ENCODE results near the gene TLR8.
A peak's percentile ranks its signal among the peaks of the same experiment; 100 is the strongest.
"Not testable (repeated sequence)": the region's sequence is repeated elsewhere in the genome, so short reads cannot be mapped to it uniquely, and the experiment has no call there.

Gene TLR8

DNA sequence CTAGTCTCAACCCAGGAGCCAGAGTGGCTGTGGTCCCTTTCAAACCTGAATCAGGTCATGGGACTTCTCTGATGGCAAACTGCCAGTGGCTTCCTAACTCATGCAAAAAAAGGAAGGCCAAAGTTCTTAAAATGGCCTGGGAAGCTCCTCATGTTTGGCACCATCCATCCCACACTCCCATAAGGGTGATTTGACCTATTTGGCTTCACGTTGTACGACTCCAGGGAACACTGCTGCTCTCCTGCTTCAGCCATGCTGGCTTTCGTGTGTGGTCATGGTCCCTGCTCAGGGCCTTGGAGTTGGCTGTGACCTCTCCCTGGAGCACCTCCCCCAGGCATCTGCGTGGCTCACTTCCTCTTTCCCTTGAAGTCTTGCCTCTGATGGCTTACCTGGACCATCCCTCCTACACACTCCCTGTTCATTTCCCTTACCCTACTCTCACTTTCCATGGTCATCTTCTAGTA, 55.7 kb downstream of the TLR8 start:
- no peaks in the 10 kb centered on the region for H3K79me2 ChIP-seq (ENCODE audit: control insufficient read depth, low read length)
- H3K4me3 ChIP-seq (ENCODE audit: low read length): 0 out of 2 replicates have a peak overlapping the region, but pooled peaks have one; percentile 15
- peaks cover 12% of the 10 kb centered on the region for H3F3A ChIP-seq (ENCODE audit: control insufficient read depth, insufficient read depth)
- H3K4me2 ChIP-seq (ENCODE audit: low read length): peak overlapping the region; percentile 56
- H3K27ac ChIP-seq (ENCODE audit: low read depth, low read length): peak overlapping the region; percentile 26; the same call in 1 of the 2 replicates
- H3K36me3 ChIP-seq (ENCODE audit: control insufficient read depth, low read length): no peaks in the 10 kb centered on the region
- no peaks in the 10 kb centered on the region for H4K20me1 ChIP-seq (ENCODE audit: control insufficient read depth, insufficient read depth, low read depth, low read length)
- no peaks in the 10 kb centered on the region for H3K27me3 ChIP-seq (ENCODE audit: control insufficient read depth, low read length)
- H3K9me3 ChIP-seq (ENCODE audit: control insufficient read depth, insufficient read depth, low read length): no peaks in the 10 kb centered on the region
- no peaks in the 10 kb centered on the region for H3K9me2 ChIP-seq (replicated peaks; ENCODE audit: control insufficient read depth, low read length)
- TF ChIP-seq EZH2phosphoT487 (IDR thresholded peaks at IDR 0.05; ENCODE audit: borderline replicate concordance, low read length): no peak
- TF ChIP-seq, protein P1, sequence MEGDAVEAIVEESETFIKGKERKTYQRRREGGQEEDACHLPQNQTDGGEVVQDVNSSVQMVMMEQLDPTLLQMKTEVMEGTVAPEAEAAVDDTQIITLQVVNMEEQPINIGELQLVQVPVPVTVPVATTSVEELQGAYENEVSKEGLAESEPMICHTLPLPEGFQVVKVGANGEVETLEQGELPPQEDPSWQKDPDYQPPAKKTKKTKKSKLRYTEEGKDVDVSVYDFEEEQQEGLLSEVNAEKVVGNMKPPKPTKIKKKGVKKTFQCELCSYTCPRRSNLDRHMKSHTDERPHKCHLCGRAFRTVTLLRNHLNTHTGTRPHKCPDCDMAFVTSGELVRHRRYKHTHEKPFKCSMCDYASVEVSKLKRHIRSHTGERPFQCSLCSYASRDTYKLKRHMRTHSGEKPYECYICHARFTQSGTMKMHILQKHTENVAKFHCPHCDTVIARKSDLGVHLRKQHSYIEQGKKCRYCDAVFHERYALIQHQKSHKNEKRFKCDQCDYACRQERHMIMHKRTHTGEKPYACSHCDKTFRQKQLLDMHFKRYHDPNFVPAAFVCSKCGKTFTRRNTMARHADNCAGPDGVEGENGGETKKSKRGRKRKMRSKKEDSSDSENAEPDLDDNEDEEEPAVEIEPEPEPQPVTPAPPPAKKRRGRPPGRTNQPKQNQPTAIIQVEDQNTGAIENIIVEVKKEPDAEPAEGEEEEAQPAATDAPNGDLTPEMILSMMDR (IDR thresholded peaks at IDR 0.05; ENCODE audit: low read depth, low read length, poor library complexity, severe bottlenecking): no peak
- H3K4me1 ChIP-seq (ENCODE audit: control insufficient read depth, low read length): peaks cover 76% of the 10 kb centered on the region

DNA sequence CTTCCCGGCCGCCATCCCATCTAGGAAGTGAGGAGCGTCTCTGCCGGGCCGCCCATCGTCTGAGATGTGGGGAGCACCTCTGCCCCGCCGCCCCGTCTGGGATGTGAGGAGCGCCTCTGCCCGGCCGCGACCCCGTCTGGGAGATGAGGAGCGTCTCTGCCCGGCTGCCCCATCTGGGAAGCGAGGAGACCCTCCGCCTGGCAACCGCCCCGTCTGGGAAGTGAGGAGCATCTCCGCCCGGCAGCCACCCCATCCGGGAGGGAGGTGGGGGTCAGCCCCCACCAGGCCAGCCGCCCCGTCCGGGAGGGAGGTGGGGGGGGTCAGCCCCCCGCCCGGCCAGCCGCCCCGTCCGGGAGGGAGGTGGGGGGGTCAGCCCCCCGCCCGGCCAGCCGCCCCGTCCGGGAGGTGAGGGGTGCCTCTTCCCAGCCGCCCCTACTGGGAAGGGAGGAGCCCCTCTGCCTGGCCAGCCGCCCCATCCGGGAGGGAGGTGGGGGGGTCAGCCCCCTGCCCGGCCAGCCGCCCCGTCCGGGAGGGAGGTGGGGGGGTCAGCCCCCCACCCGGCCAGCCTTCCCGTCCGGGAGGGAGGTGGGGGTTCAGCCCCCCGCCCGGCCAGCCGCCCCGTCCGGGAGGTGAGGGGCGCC, 56.9 kb downstream of the TLR8 start:
- not testable (repeated sequence) for H3K27ac ChIP-seq (ENCODE audit: low read depth, low read length); H3K79me2 ChIP-seq (ENCODE audit: control insufficient read depth, low read length); H3K4me3 ChIP-seq (ENCODE audit: low read length); H3F3A ChIP-seq (ENCODE audit: control insufficient read depth, insufficient read depth); H3K27me3 ChIP-seq (ENCODE audit: control insufficient read depth, low read length); H3K4me2 ChIP-seq (ENCODE audit: low read length); H4K20me1 ChIP-seq (ENCODE audit: control insufficient read depth, insufficient read depth, low read depth, low read length); H3K9me2 ChIP-seq (replicated peaks; ENCODE audit: control insufficient read depth, low read length); H3K36me3 ChIP-seq (ENCODE audit: control insufficient read depth, low read length); H3K9me3 ChIP-seq (ENCODE audit: control insufficient read depth, insufficient read depth, low read length)
- peaks cover 76% of the 10 kb centered on the region for H3K4me1 ChIP-seq (ENCODE audit: control insufficient read depth, low read length)

DNA sequence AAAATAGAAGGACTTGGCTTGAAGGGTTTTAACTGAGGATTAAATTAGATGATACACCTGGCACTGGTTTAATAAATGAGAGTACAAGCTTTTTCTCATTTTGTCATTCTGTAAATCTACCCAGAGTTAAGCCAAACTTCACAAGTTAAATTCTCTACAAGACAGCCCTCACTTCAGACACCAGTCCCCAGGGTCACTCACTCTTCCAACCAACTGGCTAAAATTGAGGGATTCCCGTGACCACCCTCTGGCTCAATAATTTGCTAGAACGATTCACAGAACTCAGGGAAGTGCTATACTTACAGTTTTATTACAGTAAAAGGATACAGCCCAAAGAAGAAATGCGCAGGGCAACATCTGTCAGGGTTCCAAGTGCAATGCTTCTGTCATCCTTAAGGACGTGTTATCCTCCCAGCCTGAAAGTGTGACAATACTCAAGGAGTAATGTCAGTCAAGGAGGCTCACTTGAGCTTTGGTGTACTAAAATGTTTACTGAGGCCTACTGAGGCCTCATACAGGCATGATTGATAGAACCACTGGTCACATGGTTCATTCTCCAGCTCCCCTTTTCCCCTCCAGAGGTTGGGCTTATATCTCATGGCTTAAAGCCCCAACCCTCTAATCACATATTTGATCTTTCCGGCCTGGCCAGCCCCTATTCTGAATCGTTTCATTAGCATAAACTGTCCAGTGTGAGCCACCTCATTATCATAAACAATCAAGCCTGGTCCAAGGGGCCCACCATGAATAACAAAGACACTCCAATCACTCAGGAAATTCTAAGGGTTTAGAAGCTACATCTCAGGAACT, 58.9 kb downstream of the TLR8 start:
- peaks cover 6% of the 10 kb centered on the region for H3F3A ChIP-seq (ENCODE audit: control insufficient read depth, insufficient read depth)
- H3K4me2 ChIP-seq (ENCODE audit: low read length): peak overlapping the region; percentile 11; the same call in 1 of the 2 replicates
- no peaks in the 10 kb centered on the region for H3K27me3 ChIP-seq (ENCODE audit: control insufficient read depth, low read length)
- H3K9me3 ChIP-seq (ENCODE audit: control insufficient read depth, insufficient read depth, low read length): no peaks in the 10 kb centered on the region
- no peaks in the 10 kb centered on the region for H3K9me2 ChIP-seq (replicated peaks; ENCODE audit: control insufficient read depth, low read length)
- no peak overlapping the region for H3K27ac ChIP-seq (ENCODE audit: low read depth, low read length)
- H3K4me3 ChIP-seq (ENCODE audit: low read length): no peak overlapping the region
- no peaks in the 10 kb centered on the region for H3K79me2 ChIP-seq (ENCODE audit: control insufficient read depth, low read length)
- H3K36me3 ChIP-seq (ENCODE audit: control insufficient read depth, low read length): no peaks in the 10 kb centered on the region
- H3K4me1 ChIP-seq (ENCODE audit: control insufficient read depth, low read length): peaks cover 72% of the 10 kb centered on the region
- TF ChIP-seq EZH2phosphoT487 (IDR thresholded peaks at IDR 0.05; ENCODE audit: borderline replicate concordance, low read length): no peak
- TF ChIP-seq, protein P1 (IDR thresholded peaks at IDR 0.05; ENCODE audit: low read depth, low read length, poor library complexity, severe bottlenecking): no peak
- no peaks in the 10 kb centered on the region for H4K20me1 ChIP-seq (ENCODE audit: control insufficient read depth, insufficient read depth, low read depth, low read length)

DNA sequence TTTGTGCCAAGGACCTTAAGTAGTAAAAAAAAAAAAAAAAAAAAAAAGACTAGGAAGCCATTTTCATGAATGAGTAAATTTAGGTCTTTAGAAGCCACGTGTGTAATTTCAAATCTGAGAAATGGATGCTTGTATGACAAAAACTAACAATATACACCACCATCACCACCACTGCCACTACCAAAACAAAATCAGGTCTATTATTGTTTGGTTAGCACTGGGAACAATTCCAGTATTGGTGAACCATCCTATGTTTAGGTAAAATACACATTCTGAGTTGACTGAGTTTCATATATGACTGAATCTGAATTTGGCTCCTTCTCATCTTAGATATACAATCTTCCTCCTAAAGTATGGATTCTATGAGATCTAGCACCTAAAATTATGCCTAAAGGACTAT, 59.7 kb downstream of the TLR8 start:
- Histone ChIP-seq H3K36me3 (ENCODE audit: control insufficient read depth, low read length) (no peaks in the 10 kb centered on the region), H3K27me3 (ENCODE audit: control insufficient read depth, low read length) (no peaks in the 10 kb centered on the region), H3F3A (ENCODE audit: control insufficient read depth, insufficient read depth) (peaks cover 8% of the 10 kb centered on the region), H3K4me3 (ENCODE audit: low read length) (no peak overlapping the region), H3K9me3 (ENCODE audit: control insufficient read depth, insufficient read depth, low read length) (no peaks in the 10 kb centered on the region), H3K9me2 (replicated peaks; ENCODE audit: control insufficient read depth, low read length) (no peaks in the 10 kb centered on the region), H3K4me1 (ENCODE audit: control insufficient read depth, low read length) (peaks cover 72% of the 10 kb centered on the region), H3K4me2 (ENCODE audit: low read length) (no peak overlapping the region), H4K20me1 (ENCODE audit: control insufficient read depth, insufficient read depth, low read depth, low read length) (no peaks in the 10 kb centered on the region), H3K27ac (ENCODE audit: low read depth, low read length) (no peak overlapping the region), H3K79me2 (ENCODE audit: control insufficient read depth, low read length) (no peaks in the 10 kb centered on the region)
- TF ChIP-seq EZH2phosphoT487 (IDR thresholded peaks at IDR 0.05; ENCODE audit: borderline replicate concordance, low read length): no peak
- TF ChIP-seq, protein P1 (IDR thresholded peaks at IDR 0.05; ENCODE audit: low read depth, low read length, poor library complexity, severe bottlenecking): no peak
